GM18526 (cell line): ENCODE data around the gene TAF4B.

Experiments
- POLR2A ChIP-seq: IDR thresholded peaks from 3 replicates; pipeline ENCODE4 v1.6.1; 2011; ENCODE audit not compliant: insufficient read length; ENCODE audit errors: extremely low read depth

The TAF4B gene, protein sequence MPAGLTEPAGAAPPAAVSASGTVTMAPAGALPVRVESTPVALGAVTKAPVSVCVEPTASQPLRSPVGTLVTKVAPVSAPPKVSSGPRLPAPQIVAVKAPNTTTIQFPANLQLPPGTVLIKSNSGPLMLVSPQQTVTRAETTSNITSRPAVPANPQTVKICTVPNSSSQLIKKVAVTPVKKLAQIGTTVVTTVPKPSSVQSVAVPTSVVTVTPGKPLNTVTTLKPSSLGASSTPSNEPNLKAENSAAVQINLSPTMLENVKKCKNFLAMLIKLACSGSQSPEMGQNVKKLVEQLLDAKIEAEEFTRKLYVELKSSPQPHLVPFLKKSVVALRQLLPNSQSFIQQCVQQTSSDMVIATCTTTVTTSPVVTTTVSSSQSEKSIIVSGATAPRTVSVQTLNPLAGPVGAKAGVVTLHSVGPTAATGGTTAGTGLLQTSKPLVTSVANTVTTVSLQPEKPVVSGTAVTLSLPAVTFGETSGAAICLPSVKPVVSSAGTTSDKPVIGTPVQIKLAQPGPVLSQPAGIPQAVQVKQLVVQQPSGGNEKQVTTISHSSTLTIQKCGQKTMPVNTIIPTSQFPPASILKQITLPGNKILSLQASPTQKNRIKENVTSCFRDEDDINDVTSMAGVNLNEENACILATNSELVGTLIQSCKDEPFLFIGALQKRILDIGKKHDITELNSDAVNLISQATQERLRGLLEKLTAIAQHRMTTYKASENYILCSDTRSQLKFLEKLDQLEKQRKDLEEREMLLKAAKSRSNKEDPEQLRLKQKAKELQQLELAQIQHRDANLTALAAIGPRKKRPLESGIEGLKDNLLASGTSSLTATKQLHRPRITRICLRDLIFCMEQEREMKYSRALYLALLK

DNA sequence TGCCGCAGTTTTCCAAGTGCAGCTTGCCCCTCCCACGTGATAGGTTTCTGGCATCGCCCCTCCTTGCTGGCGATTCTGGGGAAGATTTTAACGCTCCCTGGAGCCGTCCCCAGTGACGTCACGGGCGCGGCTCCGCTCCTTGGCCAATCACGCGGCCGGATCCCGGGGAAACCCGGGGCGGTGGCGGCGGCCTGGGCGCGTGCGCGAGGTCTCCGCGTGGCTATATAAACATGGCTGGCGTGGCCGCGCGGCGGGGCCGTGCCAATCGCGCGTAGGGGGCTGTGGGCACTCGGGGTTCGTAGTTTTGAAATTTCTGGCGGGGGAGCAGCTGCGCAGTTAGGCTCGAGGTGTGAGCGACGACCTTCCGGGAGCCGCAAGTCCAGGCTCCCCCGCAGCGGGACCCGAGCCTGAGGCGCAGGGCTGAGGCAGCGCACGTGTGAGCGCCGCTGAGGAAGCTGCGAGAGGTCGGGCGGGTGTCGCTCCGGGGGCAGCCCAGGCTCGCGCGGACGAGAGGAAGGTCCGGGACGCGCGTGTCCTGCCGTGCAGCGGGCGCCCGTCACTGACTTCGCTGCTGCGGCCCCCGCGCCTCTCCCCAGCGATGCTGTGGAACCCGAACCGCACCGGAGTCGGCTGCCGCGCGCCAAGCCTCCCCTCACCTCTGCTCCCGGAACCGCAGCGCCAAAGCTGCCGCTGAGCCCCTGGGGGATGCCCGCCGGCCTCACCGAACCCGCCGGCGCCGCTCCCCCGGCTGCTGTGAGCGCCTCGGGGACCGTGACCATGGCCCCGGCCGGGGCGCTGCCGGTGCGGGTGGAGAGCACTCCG is at the start of gene TAF4B:
TAF4B (plus strand) TSS at position 217 of the 822 bp plus-strand sequence; CDS start at position 706, 489 bp downstream.
- TF ChIP-seq POLR2A, result peak; percentile 97

DNA sequence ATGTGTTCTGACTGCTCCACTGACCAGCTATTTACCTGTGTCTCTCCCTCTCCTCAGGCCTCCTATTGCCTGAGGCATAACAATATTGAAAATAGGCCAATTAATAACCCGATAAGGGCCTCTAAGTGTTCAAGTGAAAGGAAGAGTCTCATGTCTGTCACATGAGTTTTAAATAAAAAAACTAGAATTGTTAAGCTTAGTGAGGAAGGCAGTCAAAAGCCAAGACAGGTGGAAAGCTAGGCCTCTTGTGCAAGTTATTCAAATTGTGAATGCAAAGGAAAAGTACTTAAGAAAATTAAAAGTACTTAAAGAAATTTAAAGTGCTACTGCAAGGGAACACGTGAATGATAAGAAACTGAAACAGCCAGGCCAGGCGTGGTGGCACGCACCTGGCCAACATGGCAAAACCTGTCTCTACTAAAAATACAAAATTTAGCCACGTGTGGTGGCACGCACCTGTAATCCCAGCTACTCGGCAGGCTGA is 44.9 kb upstream of the TAF4B start:
- TF ChIP-seq POLR2A, result no peak

DNA sequence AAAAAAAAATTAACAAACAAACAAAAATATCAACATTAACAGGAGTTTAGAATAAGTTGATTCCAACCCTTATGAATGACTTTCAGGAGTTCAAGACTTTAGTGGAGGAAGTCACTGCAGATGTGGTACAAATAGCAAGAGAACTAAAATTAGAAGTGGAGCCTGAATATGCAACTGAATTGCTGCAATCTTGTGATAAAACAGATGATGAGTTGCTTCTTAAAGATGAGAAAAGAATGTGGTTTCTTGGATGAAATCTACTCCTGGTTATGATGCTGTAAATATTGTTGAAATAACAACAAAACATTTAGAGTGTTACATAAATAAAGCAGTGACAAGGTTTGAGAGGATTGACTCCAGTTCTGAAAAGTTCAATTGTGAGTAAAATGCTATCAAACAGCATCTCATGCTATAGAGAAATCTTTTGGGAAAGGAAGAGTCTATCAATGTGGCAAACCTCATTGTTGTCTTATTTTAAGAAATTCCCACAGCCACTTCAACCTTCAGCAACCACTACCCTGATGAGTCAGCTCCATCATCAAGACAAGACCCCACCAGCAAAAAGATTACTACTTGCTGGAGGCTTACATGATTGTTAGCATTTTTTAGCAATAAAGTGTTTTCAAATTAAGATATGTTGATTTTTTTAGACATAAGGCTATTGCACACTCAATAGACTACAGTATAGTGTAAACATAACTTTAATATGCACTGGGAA is 42.7 kb upstream of the TAF4B start:
- no peak for TF ChIP-seq POLR2A

DNA sequence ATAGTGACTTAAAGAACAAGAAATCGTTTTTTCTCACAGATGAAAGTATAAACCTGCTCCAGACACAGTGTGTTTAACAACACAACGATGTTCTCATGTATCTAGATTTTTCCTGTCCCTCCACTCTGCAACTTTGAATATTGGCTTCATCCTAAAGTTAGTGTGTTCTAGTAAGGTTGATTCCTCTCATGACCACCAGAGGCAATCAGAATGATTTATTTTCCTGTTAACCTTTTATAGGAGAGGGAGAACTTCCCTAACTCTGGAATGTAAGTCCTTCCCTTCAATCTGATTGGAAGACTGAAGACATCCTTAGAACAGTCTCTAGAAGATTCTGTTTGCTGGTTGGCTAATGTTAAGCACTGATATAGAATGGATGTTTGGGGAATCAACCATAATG is 41.0 kb upstream of the TAF4B start:
- no peak for TF ChIP-seq POLR2A

DNA sequence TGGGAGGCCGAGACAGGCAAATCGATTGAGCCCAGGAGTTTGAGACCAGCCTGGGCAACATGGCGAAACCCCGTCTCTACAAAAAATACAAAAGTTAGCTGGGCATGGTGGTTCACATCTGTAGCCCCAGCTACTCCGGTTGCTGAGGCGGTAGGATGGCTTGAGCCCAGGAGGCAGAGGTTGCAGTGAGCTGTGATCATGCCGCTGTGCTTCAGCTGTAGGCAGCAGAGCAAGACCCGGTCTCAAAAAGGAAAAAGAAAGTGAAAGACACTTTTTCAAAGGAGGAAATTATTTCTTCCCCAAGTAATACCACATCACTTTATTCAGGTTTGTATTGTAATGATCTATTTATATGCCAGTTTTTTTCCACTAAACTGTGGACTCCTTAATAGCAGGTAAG is 35.7 kb upstream of the TAF4B start:
- no peak for TF ChIP-seq POLR2A

DNA sequence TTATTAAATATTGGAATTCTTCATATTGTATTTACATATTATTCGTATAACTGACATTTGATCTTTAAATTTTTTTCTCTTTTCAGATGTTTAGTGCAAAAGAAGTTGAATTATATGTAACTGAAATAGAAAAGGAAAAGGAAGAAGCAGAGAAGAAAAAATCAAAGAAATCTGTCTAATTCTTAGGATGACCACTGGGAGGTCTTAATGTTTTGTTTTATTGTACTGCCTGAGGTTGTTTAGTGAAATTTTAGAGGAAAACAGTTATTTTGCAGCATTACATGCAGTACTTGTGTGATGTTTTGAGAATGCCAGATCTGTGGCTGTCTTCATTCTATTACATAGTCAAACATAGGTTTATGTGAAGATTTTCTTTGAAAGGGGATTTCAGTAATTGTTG is 34.0 kb upstream of the TAF4B start:
- TF ChIP-seq POLR2A, result no peak

DNA sequence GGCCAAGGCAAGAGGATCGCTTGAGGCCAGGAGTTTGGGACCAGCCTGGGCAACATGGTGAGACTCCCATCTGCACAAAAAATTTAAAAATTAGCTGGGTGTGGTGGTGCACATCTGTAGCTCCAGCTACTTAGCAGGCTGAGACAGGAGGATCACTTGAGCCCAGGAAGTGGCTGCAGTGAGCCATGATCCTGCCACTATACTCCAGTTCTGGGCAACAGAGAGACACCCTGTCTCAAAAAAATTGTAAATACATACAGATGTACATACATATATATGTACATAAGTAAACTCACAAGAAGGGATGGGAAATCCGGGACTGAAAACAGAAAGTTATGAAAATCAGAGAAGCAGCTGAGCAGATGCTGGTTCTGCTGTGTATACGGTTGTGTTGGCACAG is 29.6 kb upstream of the TAF4B start:
- TF ChIP-seq POLR2A, result no peak

DNA sequence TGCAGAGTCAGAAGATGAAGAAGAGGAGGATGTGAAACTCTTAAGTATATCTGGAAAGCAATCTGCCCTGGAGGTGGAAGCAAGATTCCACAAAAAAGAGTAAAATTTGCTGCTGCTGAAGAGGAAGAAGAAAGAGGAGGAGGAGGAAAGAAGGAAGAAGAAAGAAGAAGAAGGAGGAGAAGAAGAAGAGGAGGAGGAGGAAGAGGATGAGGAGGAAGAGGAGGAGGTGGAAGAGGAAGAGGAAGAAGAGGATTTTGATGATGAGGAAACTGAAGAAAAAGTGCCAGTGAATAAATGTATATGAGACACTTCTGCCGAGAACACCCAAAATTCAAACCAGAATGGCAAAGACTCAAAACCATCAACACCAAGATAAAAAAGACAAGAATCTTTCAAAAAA is 20.9 kb upstream of the TAF4B start:
- no peak for TF ChIP-seq POLR2A

DNA sequence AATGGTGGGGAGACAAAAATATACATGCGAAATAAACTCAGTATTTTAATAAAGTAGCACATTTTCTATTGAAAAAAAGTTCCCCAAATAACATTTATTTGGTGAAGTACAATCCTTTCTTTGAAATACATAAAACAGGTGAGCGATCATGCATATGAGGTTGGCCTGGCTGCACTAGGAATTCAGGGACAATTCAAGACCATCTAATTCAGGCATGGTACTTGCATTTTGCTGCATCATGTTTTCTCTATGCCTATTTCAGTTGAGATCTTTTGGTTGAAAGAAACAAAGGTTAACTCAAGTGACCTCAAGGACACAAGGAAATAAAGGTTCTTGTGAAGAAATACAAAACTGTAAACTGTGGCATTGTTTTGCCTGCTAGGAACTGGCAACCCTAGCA is 19.8 kb upstream of the TAF4B start:
- TF ChIP-seq POLR2A, result no peak

DNA sequence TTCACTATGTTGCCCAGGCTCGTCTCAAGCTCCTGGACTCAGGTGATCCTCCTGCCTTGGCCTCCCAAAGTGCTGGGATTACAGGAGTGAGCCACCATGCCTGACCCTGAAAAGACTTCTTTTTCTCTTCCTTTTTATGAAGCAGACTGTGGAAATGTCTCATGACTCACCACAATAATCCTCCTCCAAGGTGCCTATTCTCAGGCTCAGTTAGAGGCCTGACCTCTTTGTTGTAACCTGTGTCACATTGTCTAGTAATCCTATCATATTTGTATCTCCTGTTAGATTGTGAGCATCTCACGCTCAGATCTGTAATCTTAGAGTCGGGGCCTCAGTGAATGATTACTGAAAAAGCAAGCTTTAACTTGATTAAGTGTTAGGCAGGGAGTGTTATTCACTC is 18.3 kb upstream of the TAF4B start:
- TF ChIP-seq POLR2A, result no peak

DNA sequence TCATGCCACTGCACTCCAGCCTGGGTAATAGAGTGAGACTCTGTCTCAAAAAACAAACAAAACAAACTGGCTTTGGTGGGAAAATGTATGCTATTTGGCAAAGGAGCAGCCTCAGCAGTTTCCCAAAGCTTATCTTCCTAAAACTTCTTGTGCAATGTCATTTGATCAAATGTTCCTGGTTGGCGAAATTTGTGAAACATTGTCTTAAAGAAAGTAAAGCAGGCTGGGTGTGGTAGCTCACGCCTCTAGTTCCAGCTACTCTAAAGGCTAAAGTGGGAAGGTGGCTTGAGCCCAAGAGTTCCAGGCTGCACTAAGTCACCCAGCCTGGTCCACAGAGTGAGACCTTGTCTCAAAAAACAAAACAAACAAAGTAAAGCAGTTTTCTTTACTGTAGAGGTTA is 17.3 kb upstream of the TAF4B start:
- TF ChIP-seq POLR2A, result no peak

DNA sequence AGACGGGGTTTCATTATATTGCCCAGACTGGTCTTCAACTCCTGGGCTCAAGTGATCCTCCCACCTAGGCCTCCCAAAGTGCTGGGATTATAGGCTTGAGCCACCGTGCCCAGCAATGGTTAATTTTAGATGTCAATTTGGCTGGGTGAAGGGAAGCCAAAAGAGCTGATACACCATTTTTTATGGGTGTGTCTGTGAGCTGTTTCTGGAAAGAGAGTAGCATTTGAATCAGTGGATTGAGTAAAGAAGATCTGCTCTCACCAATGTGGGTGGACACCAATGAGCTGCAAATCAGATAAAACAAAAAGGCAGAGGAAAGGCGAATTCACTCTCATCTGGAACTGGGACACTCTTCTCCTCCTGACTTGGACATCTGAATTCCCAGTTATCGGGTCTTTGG is 16.1 kb upstream of the TAF4B start:
- TF ChIP-seq POLR2A, result no peak

DNA sequence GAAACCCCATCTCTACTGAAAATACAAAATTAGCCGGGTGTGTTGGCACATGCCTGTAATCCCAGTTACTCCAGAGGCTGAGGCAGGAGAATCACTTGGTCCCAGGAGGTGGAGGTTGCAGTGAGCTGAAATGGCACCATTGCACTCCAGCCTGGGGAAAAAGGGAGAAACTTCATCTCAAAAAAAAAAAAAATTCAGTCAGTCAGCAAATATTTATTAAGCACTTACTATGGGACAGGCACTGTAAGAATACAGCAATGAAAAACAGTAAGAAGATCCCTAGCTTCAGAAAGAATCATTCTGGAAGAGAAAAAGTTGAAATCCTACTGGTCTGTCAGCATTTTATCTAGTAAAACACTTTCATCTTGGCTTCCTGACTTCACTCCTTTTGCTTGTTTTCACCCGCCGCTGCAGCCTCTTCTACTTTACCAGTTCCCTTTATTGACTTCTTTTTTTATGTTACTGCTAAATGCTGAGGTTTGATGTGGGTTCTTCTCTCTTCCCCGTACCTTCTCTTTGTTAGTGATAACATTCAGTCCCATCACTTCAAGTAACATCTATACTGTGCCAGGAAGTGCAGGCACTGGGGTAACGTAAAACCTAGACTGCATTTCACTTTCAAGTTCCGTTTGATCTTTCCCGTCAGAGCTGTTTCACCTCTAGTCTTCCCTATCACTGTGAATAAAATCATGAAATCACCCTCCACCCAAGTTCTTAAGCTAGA is 10.8 kb upstream of the TAF4B start:
- TF ChIP-seq POLR2A, result no peak
